Gastrocnemius medialis (tissue), 4 donors: ENCODE results near the gene DPT.

Source experiments
- CTCF ChIP-seq, 5 experiments: fragments of 450-650 bp in 3 of 5; fragments of 200-600 bp in 2 of 5; sonication (generic) in 2 of 5; IDR thresholded peaks in 4 of 5; conservative IDR thresholded peaks in 1 of 5; 1 replicate in 4 of 5; 2 replicates in 1 of 5; pipeline ENCODE4 v1.5.1; 2016 to 2019; ENCODE audit warnings: antibody characterized with exemption in 5 of 5, mild to moderate bottlenecking in 3 of 5, moderate library complexity in 3 of 5
- POLR2A ChIP-seq, 2 donors: fragments of 450-650 bp; IDR thresholded peaks; one replicate each; pipeline ENCODE4 v1.6.1; 2017; ENCODE audit warnings: antibody characterized with exemption in 2 of 2, mild to moderate bottlenecking in 2 of 2, moderate library complexity in 2 of 2

GRCh38 chr1:168654198-168654915, 74.6 kb downstream of the DPT start:
- TF ChIP-seq CTCF (IDR thresholded peaks at IDR 0.05 in 4 of 5, conservative IDR thresholded peaks at IDR 0.05 in 1 of 5) (no peak), POLR2A (IDR thresholded peaks at IDR 0.05) (no peak)
